PC-9 (cell line): ENCODE measurements around the gene IGFL4. TPM values are rescaled to one million over a fixed set of nuclear protein-coding genes. Genes with fewer than 3 reads are reported as not detected.

Source experiments
- BruUV-seq: library from RNA; stranded (reverse); fragments of 400-500 nt; replicated peaks from 2 replicates; lab custom pipeline; 2021; lab: Mats Ljungman, UMichigan
- CTCF ChIA-PET: fragments of 300-600 bp; sonication (Branson Sonifier 250); formaldehyde crosslinking; loops from one replicate; lab custom pipeline; 2022; ENCODE audit warnings: antibody characterized with exemption; lab: Charles Lee
- POLR2A ChIA-PET: fragments of 300-600 bp; sonication (Branson Sonifier 250); formaldehyde crosslinking; loops from one replicate; lab custom pipeline; 2022; ENCODE audit warnings: antibody characterized with exemption; ENCODE audit not compliant: unreplicated experiment; lab: Charles Lee
- DNase-seq, 2 experiments: peaks; one replicate each; pipeline versions ENCODE4 v3.0.0 to v3.0.0-alpha.2; 2015 to 2022; ENCODE audit warnings: mixed read lengths in 1 of 2
- H2AFZ ChIP-seq: fragments of 200-600 bp; sonication (generic); 2 replicates; pipeline ENCODE4 v1.8.1; 2017; ENCODE audit warnings: antibody characterized with exemption
- H3F3A ChIP-seq: fragments of 200-600 bp; sonication (generic); 2 replicates; pipeline ENCODE4 v1.8.1; 2017; ENCODE audit warnings: antibody characterized with exemption, mild to moderate bottlenecking, low read depth; ENCODE audit not compliant: insufficient read depth
- H3K27ac ChIP-seq: fragments of 200-600 bp; sonication (generic); 2 replicates; pipeline ENCODE4 v1.6.1; 2016; ENCODE audit warnings: mixed run types
- H3K27me3 ChIP-seq: fragments of 200-600 bp; sonication (generic); 2 replicates; pipeline ENCODE4 v1.6.1; 2016; ENCODE audit warnings: low read depth, mixed run types; ENCODE audit not compliant: insufficient read depth
- H3K36me3 ChIP-seq: fragments of 200-600 bp; sonication (generic); 2 replicates; pipeline ENCODE4 v1.6.1; 2016; ENCODE audit warnings: low read depth, mixed run types
- H3K4me1 ChIP-seq: fragments of 200-600 bp; sonication (generic); replicated peaks from 2 replicates; pipeline ENCODE4 v1.6.1; 2016; ENCODE audit warnings: mixed run types; ENCODE audit not compliant: insufficient read depth
- H3K4me2 ChIP-seq: fragments of 200-600 bp; sonication (generic); 2 replicates; pipeline ENCODE4 v1.6.1; 2017; ENCODE audit warnings: mixed run types
- H3K4me3 ChIP-seq: fragments of 200-600 bp; sonication (generic); 2 replicates; pipeline ENCODE4 v1.6.1; 2016; ENCODE audit warnings: mixed run types
- H3K79me2 ChIP-seq: fragments of 200-600 bp; sonication (generic); 2 replicates; pipeline ENCODE4 v1.6.1; 2017; ENCODE audit warnings: low read depth, mixed run types
- H3K9me2 ChIP-seq: fragments of 200-600 bp; sonication (generic); 2 replicates; pipeline ENCODE4 v1.8.1; 2017; ENCODE audit warnings: mild to moderate bottlenecking; ENCODE audit not compliant: insufficient read depth
- H3K9me3 ChIP-seq: fragments of 200-600 bp; sonication (generic); 2 replicates; pipeline ENCODE4 v1.8.1; 2016; ENCODE audit warnings: low read depth; ENCODE audit not compliant: insufficient read depth
- H4K20me1 ChIP-seq: fragments of 200-600 bp; sonication (generic); 2 replicates; pipeline ENCODE4 v1.8.1; 2017; ENCODE audit not compliant: insufficient read depth
- CTCF ChIP-seq: fragments of 200-600 bp; sonication (generic); conservative IDR thresholded peaks from 2 replicates; pipeline ENCODE4 v1.6.1; 2017; ENCODE audit warnings: mixed run types, antibody characterized with exemption, mild to moderate bottlenecking, moderate library complexity
- EZH2 ChIP-seq: fragments of 200-600 bp; sonication (generic); IDR thresholded peaks from 2 replicates; pipeline ENCODE4 v1.8.0; 2017; ENCODE audit warnings: antibody characterized with exemption, low read depth
- intact Hi-C: fragments of 100-400 bp; cut with micrococcal nuclease; formaldehyde crosslinking; loops from one replicate; pipeline ENCODE4 v1.10.0; 2022; ENCODE audit not compliant: unreplicated experiment
- total RNA-seq: library from RNA; stranded (reverse); gene quantifications from 2 replicates; pipeline ENCODE4 v1.2.3, GENCODE V29; 2021

IGFL4 gene
- total RNA-seq, 1 experiment from 2014 or later = not detected

GRCh38 chr19:46088101-46088500 lies 47.3 kb upstream of the IGFL4 start:
- Histone ChIP-seq H3K36me3 (no peaks in the 10 kb centered on the region), H3K4me1 (peaks cover 2% of the 10 kb centered on the region; the same call in 1 of the 2 replicates), H4K20me1 (no peaks in the 10 kb centered on the region), H3K4me3 (no peak overlapping the region), H3F3A (no peaks in the 10 kb centered on the region), H3K79me2 (no peaks in the 10 kb centered on the region), H3K27me3 (no peaks in the 10 kb centered on the region), H3K9me2 (no peaks in the 10 kb centered on the region), H3K27ac (no peak overlapping the region), H3K4me2 (no peak overlapping the region), H3K9me3 (peaks cover 15% of the 10 kb centered on the region; the same call in 1 of the 2 replicates), H2AFZ (no peak overlapping the region)
- BruUV-seq = no TSS peak
- no peak for DNase-seq
- no peak for TF ChIP-seq EZH2
- no peak for TF ChIP-seq CTCF
- CTCF ChIA-PET = interaction anchor here (0.5 kb wide), 1 partner anchor 15 kb away, joined by 3 read pairs; no protein-coding TSS in a partner anchor
- intact Hi-C loops = no loop called here
- POLR2A ChIA-PET = no interaction called here

- no peak for DNase-seq
- ChIA-PET POLR2A (no interaction called here), CTCF (no interaction called here)
- TF ChIP-seq CTCF = no peak
- TF ChIP-seq EZH2 = no peak
- H3K4me2 ChIP-seq = no peak overlapping the region
- peaks cover 11% of the 10 kb centered on the region for H3K4me1 ChIP-seq
- no TSS peak for BruUV-seq
- H3K9me3 ChIP-seq = peaks cover 15% of the 10 kb centered on the region; the same call in 1 of the 2 replicates
- no peaks in the 10 kb centered on the region for H3K79me2 ChIP-seq
- no peaks in the 10 kb centered on the region for H4K20me1 ChIP-seq
- no peaks in the 10 kb centered on the region for H3K9me2 ChIP-seq
- no peak overlapping the region for H2AFZ ChIP-seq
- H3K4me3 ChIP-seq = no peak overlapping the region
- intact Hi-C loops = no loop called here
- 0 out of 2 replicates have a peak, but pooled peaks cover 1% of the 10 kb centered on the region for H3F3A ChIP-seq
- no peaks in the 10 kb centered on the region for H3K36me3 ChIP-seq
- H3K27ac ChIP-seq = no peak overlapping the region
- H3K27me3 ChIP-seq = no peaks in the 10 kb centered on the region
Measured at GRCh38 chr19:46085888-46086287, 45.1 kb upstream of the IGFL4 start.

DNA sequence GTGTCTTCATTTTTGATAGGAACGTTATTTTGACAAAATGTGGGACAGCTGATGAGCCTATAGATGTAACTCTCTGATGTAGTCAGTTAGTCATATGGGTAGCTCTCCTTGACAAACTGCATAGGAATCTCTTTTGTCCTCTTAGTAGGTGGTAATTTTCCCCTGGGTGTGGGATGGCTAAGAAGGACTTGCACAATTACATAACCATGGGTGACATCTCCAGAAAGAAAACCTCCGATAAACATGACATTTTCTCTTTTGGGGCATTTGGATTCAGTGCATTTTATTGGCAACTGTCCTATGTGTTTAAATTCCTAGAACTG lies 41.9 kb upstream of the IGFL4 start:
- TF ChIP-seq CTCF = no peak
- TF ChIP-seq EZH2 = no peak
- intact Hi-C loops = loop anchor here (1.0 to 2.0 kb wide), 3 partner anchors 50 to 183 kb away; no protein-coding TSS in a partner anchor
- no peak overlapping the region for H3K27ac ChIP-seq
- peaks cover 15% of the 10 kb centered on the region; the same call in 1 of the 2 replicates for H3K9me3 ChIP-seq
- H3K9me2 ChIP-seq = no peaks in the 10 kb centered on the region
- H3K27me3 ChIP-seq = no peaks in the 10 kb centered on the region
- ChIA-PET CTCF (interaction anchor here (0.9 to 1.4 kb wide), 4 partner anchors 33 to 185 kb away, joined by 3 to 12 read pairs (median 3); no protein-coding TSS in a partner anchor), POLR2A (interaction anchor here (0.7 kb wide), 2 partner anchors 129 to 267 kb away, joined by 3 read pairs; no protein-coding TSS in a partner anchor)
- H3K36me3 ChIP-seq = no peaks in the 10 kb centered on the region
- peak overlapping the region; percentile 17; the same call in 1 of the 2 replicates for H3K4me2 ChIP-seq
- H4K20me1 ChIP-seq = no peaks in the 10 kb centered on the region
- no TSS peak for BruUV-seq
- H3K4me3 ChIP-seq = no peak overlapping the region
- DNase-seq = peak in 1 of 2 experiments; percentile 79
- peaks cover 23% of the 10 kb centered on the region for H3K4me1 ChIP-seq
- H3K79me2 ChIP-seq = no peaks in the 10 kb centered on the region
- peaks cover 16% of the 10 kb centered on the region for H3F3A ChIP-seq
- no peak overlapping the region for H2AFZ ChIP-seq
